Neural cell (in vitro differentiated cells): ENCODE results near the gene ZNF532. TPM values are rescaled to one million over a fixed set of nuclear protein-coding genes. Genes with fewer than 3 reads are reported as not detected.

Experiments used
- H2AFZ ChIP-seq: fragments of 200-600, 300-800 bp; sonication (generic), shearing (Covaris generic); 2 replicates; pipeline ENCODE4 v1.6.0; 2014; ENCODE audit warnings: low read depth, mild to moderate bottlenecking, antibody characterized with exemption, low read length, moderate library complexity
- H3F3A ChIP-seq: fragments of 200-600 bp; shearing (Covaris generic); 2 replicates; pipeline ENCODE4 v1.6.1; 2016; ENCODE audit warnings: mild to moderate bottlenecking, moderate library complexity, mixed read lengths, antibody characterized with exemption, low read length; ENCODE audit not compliant: insufficient read depth, poor library complexity, severe bottlenecking
- H3K27ac ChIP-seq: fragments of 200-600, 300-800 bp; sonication (generic), shearing (Covaris generic); 2 replicates; pipeline ENCODE4 v1.5.1; 2014; ENCODE audit warnings: mild to moderate bottlenecking, low read length, moderate library complexity
- H3K27me3 ChIP-seq: fragments of 300-800, 200-600 bp; sonication (generic), shearing (Covaris generic); 2 replicates; pipeline ENCODE4 v1.6.0; 2014; ENCODE audit warnings: mild to moderate bottlenecking, low read depth, low read length, moderate library complexity; ENCODE audit not compliant: insufficient read depth
- H3K36me3 ChIP-seq: fragments of 300-800, 200-600 bp; sonication (generic), shearing (Covaris generic); 2 replicates; pipeline ENCODE4 v1.5.1; 2014; ENCODE audit warnings: mild to moderate bottlenecking, antibody characterized with exemption, low read length, moderate library complexity; ENCODE audit not compliant: insufficient read depth
- H3K4me2 ChIP-seq: fragments of 300-800, 200-600 bp; sonication (generic), shearing (Covaris generic); 2 replicates; pipeline ENCODE4 v1.6.0; 2014; ENCODE audit warnings: mild to moderate bottlenecking, low read length
- H3K4me3 ChIP-seq: fragments of 300-800, 200-600 bp; sonication (generic), shearing (Covaris generic); 2 replicates; pipeline ENCODE4 v1.5.1; 2014; ENCODE audit warnings: mild to moderate bottlenecking, low read length, moderate library complexity
- H3K79me2 ChIP-seq: fragments of 200-600 bp; shearing (Covaris generic); replicated peaks from 2 replicates; pipeline ENCODE4 v1.6.0; 2014; ENCODE audit warnings: mild to moderate bottlenecking, low read length, moderate library complexity; ENCODE audit not compliant: insufficient read depth
- H3K9ac ChIP-seq: fragments of 300-800, 200-600 bp; sonication (generic), shearing (Covaris generic); 2 replicates; pipeline ENCODE4 v1.6.1; 2016; ENCODE audit warnings: mild to moderate bottlenecking, low read length, mixed read lengths
- H3K9me2 ChIP-seq: fragments of 200-600 bp; shearing (Covaris generic); 2 replicates; pipeline ENCODE4 v1.6.1; 2016; ENCODE audit warnings: mild to moderate bottlenecking, low read length, mixed read lengths; ENCODE audit not compliant: insufficient read depth
- H3K9me3 ChIP-seq: fragments of 200-600, 300-800 bp; sonication (generic), shearing (Covaris generic); 2 replicates; pipeline ENCODE4 v1.6.1; 2016; ENCODE audit warnings: mild to moderate bottlenecking, mixed run types, low read length, moderate library complexity, mixed read lengths
- H4K20me1 ChIP-seq: fragments of 200-600 bp; shearing (Covaris generic); 2 replicates; pipeline ENCODE4 v1.6.1; 2016; ENCODE audit warnings: mild to moderate bottlenecking, mixed run types; ENCODE audit not compliant: insufficient read depth
- CTCF ChIP-seq: fragments of 450-650 bp; IDR thresholded peaks from 2 replicates; pipeline ENCODE4 v1.5.1; 2014; ENCODE audit warnings: antibody characterized with exemption, mild to moderate bottlenecking, moderate library complexity; ENCODE audit not compliant: poor library complexity, severe bottlenecking
- EP300 ChIP-seq: fragments of 450-650 bp; conservative IDR thresholded peaks from 2 replicates; pipeline ENCODE4 v1.6.1; 2014; ENCODE audit warnings: antibody characterized with exemption, mild to moderate bottlenecking, moderate library complexity; ENCODE audit not compliant: poor library complexity, severe bottlenecking
- MXI1 ChIP-seq: fragments of 450-650 bp; conservative IDR thresholded peaks from 2 replicates; pipeline ENCODE4 v1.6.1; 2014; ENCODE audit warnings: antibody characterized with exemption, mild to moderate bottlenecking; ENCODE audit not compliant: poor library complexity, severe bottlenecking
- RAD21 ChIP-seq: fragments of 450-650 bp; conservative IDR thresholded peaks from 2 replicates; pipeline ENCODE4 v1.6.1; 2014; ENCODE audit warnings: antibody characterized with exemption, mild to moderate bottlenecking, moderate library complexity
- REST ChIP-seq: IDR thresholded peaks from 2 replicates; pipeline ENCODE4 v1.6.1; 2012; ENCODE audit warnings: borderline replicate concordance
- SMC3 ChIP-seq: fragments of 450-650 bp; conservative IDR thresholded peaks from 2 replicates; pipeline ENCODE4 v1.6.1; 2014; ENCODE audit warnings: antibody characterized with exemption, mild to moderate bottlenecking, moderate library complexity; ENCODE audit not compliant: poor library complexity
- TAF1 ChIP-seq: IDR thresholded peaks from 2 replicates; pipeline ENCODE4 v1.6.1; 2012; ENCODE audit warnings: low read depth
- polyA plus RNA-seq: library from polyadenylated mRNA; depleted of rRNA; stranded (reverse); fragments of >200 nt; gene quantifications from 2 replicates; pipeline ENCODE4 v1.2.3, GENCODE V29; 2014

The ZNF532 gene
- polyA plus RNA-seq, 1 donor from 2014 or later: 119 TPM

- Histone ChIP-seq H3K9me3 (no peaks in the 10 kb centered on the region), H3K27ac (no peak overlapping the region), H3K27me3 (no peaks in the 10 kb centered on the region), H3K9ac (no peak overlapping the region), H3K79me2 (peaks cover 95% of the 10 kb centered on the region), H3K4me3 (no peak overlapping the region), H3K9me2 (no peaks in the 10 kb centered on the region), H3K36me3 (peaks cover 5% of the 10 kb centered on the region), H3K4me2 (no peak overlapping the region), H4K20me1 (peaks cover 17% of the 10 kb centered on the region), H2AFZ (no peak overlapping the region), H3F3A (no peaks in the 10 kb centered on the region)
- TF ChIP-seq EP300 (no peak), MXI1 (no peak)
Measured at GRCh38 chr18:58908006-58908405, 43.3 kb downstream of the ZNF532 start.

DNA sequence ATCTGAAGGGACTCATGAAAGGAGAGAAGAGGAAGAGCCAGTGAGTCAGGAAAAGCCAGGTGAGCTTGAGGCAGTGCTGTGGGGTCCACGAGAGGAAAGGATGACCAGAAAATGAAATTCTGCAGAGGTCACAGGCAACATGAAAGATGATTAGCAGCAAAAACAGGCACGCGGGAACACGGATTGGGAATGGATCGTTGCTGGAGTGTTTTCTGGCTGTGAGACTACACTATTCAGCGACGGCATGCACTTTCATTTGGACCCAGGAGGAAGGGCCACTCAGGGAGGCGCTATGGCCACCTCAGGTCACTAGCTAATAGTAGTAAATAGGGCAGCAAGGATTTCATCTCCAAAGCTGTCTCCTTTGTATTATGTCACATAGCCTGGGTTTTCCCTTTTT lies 44.8 kb downstream of the ZNF532 start:
- Histone ChIP-seq H2AFZ (no peak overlapping the region), H3K4me2 (no peak overlapping the region), H3K36me3 (peaks cover 5% of the 10 kb centered on the region), H3K27me3 (no peaks in the 10 kb centered on the region), H4K20me1 (peaks cover 18% of the 10 kb centered on the region), H3F3A (no peaks in the 10 kb centered on the region), H3K9ac (no peak overlapping the region), H3K4me3 (no peak overlapping the region), H3K79me2 (peaks cover 93% of the 10 kb centered on the region), H3K27ac (no peak overlapping the region), H3K9me2 (no peaks in the 10 kb centered on the region), H3K9me3 (no peaks in the 10 kb centered on the region)
- TF ChIP-seq RAD21 (no peak), MXI1 (no peak), EP300 (no peak), SMC3 (no peak), CTCF (no peak)

DNA sequence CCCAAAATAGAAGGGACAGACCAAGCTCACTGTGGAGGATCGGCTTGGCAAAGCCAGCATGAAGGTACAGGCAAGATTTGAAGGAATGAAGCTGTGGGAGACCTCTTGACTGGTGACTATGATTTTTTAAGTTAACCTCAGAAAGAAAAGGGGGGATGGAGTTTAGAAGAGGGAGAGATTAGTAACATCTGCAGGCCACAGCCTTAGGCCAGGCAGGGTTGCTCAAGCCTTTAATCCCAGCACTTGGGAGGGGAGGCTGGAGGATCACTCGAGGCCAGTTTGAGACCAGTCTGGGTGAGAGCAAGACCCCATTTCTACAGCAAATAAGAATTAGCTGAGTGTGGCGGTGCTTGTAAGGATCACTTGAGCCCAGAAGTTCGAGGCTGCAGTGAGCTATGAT lies 46.6 kb downstream of the ZNF532 start:
- H3K4me2 ChIP-seq: no peak overlapping the region
- H3K9me2 ChIP-seq: no peaks in the 10 kb centered on the region
- H3K79me2 ChIP-seq: peaks cover 93% of the 10 kb centered on the region
- TF ChIP-seq EP300: no peak
- no peak for TF ChIP-seq RAD21
- H3K27ac ChIP-seq: no peak overlapping the region
- H3K27me3 ChIP-seq: no peaks in the 10 kb centered on the region
- peaks cover 18% of the 10 kb centered on the region for H4K20me1 ChIP-seq
- no peaks in the 10 kb centered on the region for H3F3A ChIP-seq
- peaks cover 11% of the 10 kb centered on the region for H3K36me3 ChIP-seq
- no peak overlapping the region for H3K9ac ChIP-seq
- H3K9me3 ChIP-seq: no peaks in the 10 kb centered on the region
- H2AFZ ChIP-seq: no peak overlapping the region
- H3K4me3 ChIP-seq: no peak overlapping the region

GRCh38 chr18:58911766-58912165 lies 47.1 kb downstream of the ZNF532 start:
- no peak overlapping the region for H3K27ac ChIP-seq
- H3K4me3 ChIP-seq: no peak overlapping the region
- H2AFZ ChIP-seq: no peak overlapping the region
- no peaks in the 10 kb centered on the region for H3K27me3 ChIP-seq
- H3K79me2 ChIP-seq: peaks cover 93% of the 10 kb centered on the region
- TF ChIP-seq EP300 (no peak), CTCF (no peak), RAD21 (no peak), TAF1 (no peak), SMC3 (no peak), MXI1 (no peak), REST (no peak)
- H3K9me2 ChIP-seq: no peaks in the 10 kb centered on the region
- peaks cover 11% of the 10 kb centered on the region for H3K36me3 ChIP-seq
- no peak overlapping the region for H3K4me2 ChIP-seq
- no peaks in the 10 kb centered on the region for H3F3A ChIP-seq
- no peak overlapping the region for H3K9ac ChIP-seq
- no peaks in the 10 kb centered on the region for H3K9me3 ChIP-seq
- H4K20me1 ChIP-seq: peaks cover 18% of the 10 kb centered on the region
